ENCODE results near the gene RTTN. TPM values are rescaled to one million over a fixed set of nuclear protein-coding genes. Genes with fewer than 3 reads are reported as not detected.

Gene RTTN
- total RNA-seq, 1 experiment from 2014 or later, result 64.7 TPM

- Mint-ChIP-seq H3K27me3 (ENCODE audit: insufficient read depth, unreplicated experiment) (no peaks in the 10 kb centered on the region), H3K4me1 (ENCODE audit: insufficient read depth, unreplicated experiment) (peaks cover 5% of the 10 kb centered on the region), H3K9me3 (ENCODE audit: unreplicated experiment) (no peaks in the 10 kb centered on the region), H3K27ac (ENCODE audit: low read depth, unreplicated experiment) (no peak overlapping the region), H3K36me3 (ENCODE audit: insufficient read depth, unreplicated experiment) (peaks cover 75% of the 10 kb centered on the region), H3K4me3 (ENCODE audit: unreplicated experiment) (no peak overlapping the region)
- no peak for DNase-seq (ENCODE audit: unreplicated experiment)
- intact Hi-C loops (cut with micrococcal nuclease), result no loop called here
- ChIA-PET POLR2A (interaction anchor here (0.6 to 1.4 kb wide), 3 partner anchors 27 to 426 kb away, joined by 3 to 4 read pairs (median 4); no protein-coding TSS in a partner anchor), CTCF (interaction anchor here (0.6 kb wide), 3 partner anchors 90 to 921 kb away, joined by 4 read pairs; no protein-coding TSS in a partner anchor)
- no peak for TF ChIP-seq CTCF (IDR thresholded peaks at IDR 0.05; ENCODE audit: unreplicated experiment)
- BruUV-seq (replicated peaks), result no TSS peak
These were observed 209.1 kb downstream of the RTTN start for GRCh38 chr18:69996417-69996816.

GRCh38 chr18:69995774-69996173 is 209.7 kb downstream of the RTTN start:
- Mint-ChIP-seq H3K27me3 (ENCODE audit: insufficient read depth, unreplicated experiment) (no peaks in the 10 kb centered on the region), H3K4me3 (ENCODE audit: unreplicated experiment) (no peak overlapping the region), H3K36me3 (ENCODE audit: insufficient read depth, unreplicated experiment) (peaks cover 70% of the 10 kb centered on the region), H3K4me1 (ENCODE audit: insufficient read depth, unreplicated experiment) (peaks cover 5% of the 10 kb centered on the region), H3K9me3 (ENCODE audit: unreplicated experiment) (no peaks in the 10 kb centered on the region), H3K27ac (ENCODE audit: low read depth, unreplicated experiment) (no peak overlapping the region)
- no peak for TF ChIP-seq CTCF (IDR thresholded peaks at IDR 0.05; ENCODE audit: unreplicated experiment)
- ChIA-PET CTCF (interaction anchor here (0.6 kb wide), 1 partner anchor 825 kb away, joined by 4 read pairs; no protein-coding TSS in a partner anchor), POLR2A (interaction anchor here (0.7 kb wide), 2 partner anchors 426 to 1261 kb away, joined by 4 read pairs; no protein-coding TSS in a partner anchor)
- intact Hi-C loops (cut with micrococcal nuclease), result no loop called here
- DNase-seq (ENCODE audit: unreplicated experiment), result no peak
- no TSS peak for BruUV-seq (replicated peaks)

GRCh38 chr18:69992776-69993175 is 212.7 kb downstream of the RTTN start:
- intact Hi-C loops (cut with micrococcal nuclease), result no loop called here
- Mint-ChIP-seq H3K27me3 (ENCODE audit: insufficient read depth, unreplicated experiment) (no peaks in the 10 kb centered on the region), H3K4me3 (ENCODE audit: unreplicated experiment) (no peak overlapping the region), H3K4me1 (ENCODE audit: insufficient read depth, unreplicated experiment) (peaks cover 5% of the 10 kb centered on the region), H3K27ac (ENCODE audit: low read depth, unreplicated experiment) (no peak overlapping the region), H3K9me3 (ENCODE audit: unreplicated experiment) (no peaks in the 10 kb centered on the region), H3K36me3 (ENCODE audit: insufficient read depth, unreplicated experiment) (peaks cover 60% of the 10 kb centered on the region)
- ChIA-PET POLR2A (interaction anchor here (0.6 kb wide), 1 partner anchor 1151 kb away, joined by 3 read pairs; no protein-coding TSS in a partner anchor), CTCF (interaction anchor here (1.4 kb wide), 1 partner anchor 14 kb away, joined by 4 read pairs; no protein-coding TSS in a partner anchor)
- DNase-seq (ENCODE audit: unreplicated experiment), result peak; percentile 49
- BruUV-seq (replicated peaks), result no TSS peak
- no peak for TF ChIP-seq CTCF (IDR thresholded peaks at IDR 0.05; ENCODE audit: unreplicated experiment)

- intact Hi-C loops (cut with micrococcal nuclease), result no loop called here
- peaks cover 50% of the 10 kb centered on the region for H3K36me3 Mint-ChIP-seq (ENCODE audit: insufficient read depth, unreplicated experiment)
- BruUV-seq (replicated peaks), result no TSS peak
- no peak overlapping the region for H3K27ac Mint-ChIP-seq (ENCODE audit: low read depth, unreplicated experiment)
- no peak for TF ChIP-seq CTCF (IDR thresholded peaks at IDR 0.05; ENCODE audit: unreplicated experiment)
- no peak for DNase-seq (ENCODE audit: unreplicated experiment)
- H3K4me1 Mint-ChIP-seq (ENCODE audit: insufficient read depth, unreplicated experiment), result no peaks in the 10 kb centered on the region
- H3K4me3 Mint-ChIP-seq (ENCODE audit: unreplicated experiment), result no peak overlapping the region
- ChIA-PET POLR2A (interaction anchor here (0.7 kb wide), 1 partner anchor 585 kb away, joined by 3 read pairs; no protein-coding TSS in a partner anchor), CTCF (interaction anchor here (0.6 to 0.7 kb wide), 2 partner anchors 10 to 467 kb away, joined by 3 to 4 read pairs; no protein-coding TSS in a partner anchor)
- H3K9me3 Mint-ChIP-seq (ENCODE audit: unreplicated experiment), result no peaks in the 10 kb centered on the region
- H3K27me3 Mint-ChIP-seq (ENCODE audit: insufficient read depth, unreplicated experiment), result no peaks in the 10 kb centered on the region
These were observed 217.6 kb downstream of the RTTN start for GRCh38 chr18:69987870-69988269.
